GM19397 (cell line): ENCODE results near the gene COQ8A.

Source experiments
- ATAC-seq: cut with Tn5 transposase; IDR thresholded peaks from one replicate; pipeline ENCODE4 v1.9.1; 2021; ENCODE audit warnings: mild to moderate bottlenecking, moderate library complexity; ENCODE audit not compliant: unreplicated experiment

The COQ8A gene

DNA sequence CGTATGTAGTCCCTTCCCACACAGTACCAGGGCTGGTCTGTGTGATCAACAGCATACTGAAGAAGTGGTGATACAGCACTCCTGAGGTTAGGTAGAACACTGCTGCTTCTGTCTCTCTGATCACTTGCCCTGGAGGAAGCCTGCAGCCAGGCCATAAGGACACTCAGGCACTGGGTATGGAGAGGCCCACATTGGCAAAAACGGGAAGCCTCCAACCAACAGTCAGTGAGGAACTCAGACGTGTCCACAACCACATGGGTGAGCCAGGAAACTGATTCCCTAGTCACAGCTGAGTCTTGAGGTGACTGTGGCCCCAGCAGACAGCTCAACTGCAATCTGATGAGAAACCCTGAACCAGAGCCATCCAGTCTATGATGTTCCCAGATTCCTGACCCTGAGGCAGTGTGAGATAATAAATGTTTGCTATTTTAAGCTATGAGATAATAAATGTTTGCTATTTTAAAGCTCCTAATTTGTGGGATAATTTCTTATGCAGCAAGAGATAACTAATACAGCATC lies 62.5 kb downstream of the COQ8A start:
- ATAC-seq = no peak

DNA sequence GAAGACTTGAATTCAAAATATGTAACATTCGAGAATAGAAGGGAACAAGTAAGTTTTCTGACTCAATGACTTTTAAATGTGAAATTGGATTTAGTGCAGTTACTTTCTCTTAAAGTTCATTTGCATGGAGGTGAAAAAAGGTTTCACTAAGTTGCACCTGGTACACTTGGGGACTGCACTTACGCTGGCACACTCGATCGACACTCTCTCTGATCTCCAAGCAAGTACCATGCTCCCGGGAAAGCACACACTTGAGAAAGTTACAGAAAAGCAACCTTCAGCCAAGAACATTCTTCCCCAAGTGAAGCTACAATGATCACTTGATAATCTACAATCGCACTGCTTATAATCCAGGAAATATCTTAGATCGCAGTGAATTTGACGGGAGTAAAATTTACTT lies 63.1 kb downstream of the COQ8A start:
- ATAC-seq = no peak

DNA sequence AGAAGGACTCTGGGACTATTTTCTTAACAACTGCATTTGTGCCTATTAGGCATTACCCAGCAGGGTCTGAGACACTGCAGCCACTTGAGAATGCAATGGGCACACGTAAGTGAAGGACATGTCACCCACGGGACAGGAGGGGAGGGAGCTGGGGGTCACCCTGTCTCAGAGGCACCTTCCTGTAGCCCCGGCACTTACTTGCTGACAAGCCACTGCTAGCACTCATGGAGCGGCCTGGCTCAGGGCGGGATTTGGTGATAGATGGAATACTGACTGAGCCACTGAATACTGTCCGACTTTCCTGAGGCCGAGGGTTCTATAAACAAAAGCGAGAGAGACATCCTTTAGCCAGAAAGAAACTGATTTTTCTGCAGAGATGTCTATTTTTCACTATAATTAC lies 64.7 kb downstream of the COQ8A start:
- no peak for ATAC-seq

DNA sequence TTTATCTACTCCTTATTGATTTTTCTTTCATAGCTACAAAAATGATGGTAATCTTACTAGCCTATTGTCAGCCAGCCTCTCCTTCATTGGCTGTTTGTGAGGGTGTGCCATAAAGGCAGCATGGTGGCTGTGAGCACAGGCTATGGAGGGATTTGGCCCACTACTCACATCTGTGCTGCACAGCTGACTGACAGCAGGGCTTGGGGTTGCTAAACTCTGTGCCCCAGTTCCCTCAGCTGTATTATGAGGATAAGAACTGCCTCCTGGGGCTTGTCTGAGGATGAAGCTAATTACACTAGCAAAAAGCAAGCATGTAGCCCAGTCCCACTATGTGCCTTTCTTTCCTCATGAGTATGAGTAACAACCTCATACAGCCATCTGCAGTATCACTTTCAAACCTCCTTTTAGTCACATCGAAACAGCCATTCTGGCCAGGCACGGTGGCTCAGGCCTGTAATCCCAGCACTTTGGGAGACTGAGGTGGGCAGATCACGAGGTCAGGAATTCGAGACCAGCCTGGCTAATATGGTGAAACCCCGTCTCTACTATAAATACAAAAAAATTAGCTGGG lies 66.2 kb downstream of the COQ8A start:
- no peak for ATAC-seq

DNA sequence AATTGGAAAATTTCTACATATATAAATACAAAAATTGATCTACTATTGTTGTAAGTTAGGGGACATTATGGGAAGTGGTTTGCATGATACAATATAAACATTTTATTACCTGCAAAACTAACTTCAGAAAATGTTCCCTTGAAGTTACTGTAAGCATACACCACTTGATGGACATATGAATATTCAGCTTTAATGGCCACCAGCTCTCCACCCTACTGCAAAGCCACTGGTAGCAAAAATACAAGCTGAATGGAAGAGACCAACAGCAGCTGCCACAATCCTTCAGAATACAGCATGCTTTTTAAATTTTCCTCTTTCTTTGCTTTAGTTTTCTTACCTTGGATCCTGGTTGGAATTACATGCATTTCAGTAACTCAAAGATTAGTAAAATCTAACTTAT lies 69.8 kb downstream of the COQ8A start:
- no peak for ATAC-seq

DNA sequence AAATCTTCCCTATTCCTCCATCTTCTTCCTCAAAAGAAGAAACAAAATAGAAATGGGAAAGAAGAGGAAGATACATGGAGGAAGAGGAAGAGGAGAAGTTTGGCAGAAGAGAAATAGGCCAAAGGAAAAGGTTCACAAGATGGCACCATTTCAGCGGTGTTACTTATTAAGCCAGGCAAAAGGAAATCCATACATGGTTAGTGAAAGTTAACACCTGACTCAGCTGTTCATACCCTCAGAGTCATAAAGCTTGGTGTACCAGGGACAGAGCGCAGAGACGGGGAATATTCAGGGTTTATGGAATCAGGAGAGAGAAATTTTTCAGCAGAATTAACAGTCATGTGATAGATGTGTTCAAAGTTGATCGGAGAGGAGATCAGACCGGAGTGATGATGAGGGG lies 70.6 kb downstream of the COQ8A start:
- no peak for ATAC-seq

DNA sequence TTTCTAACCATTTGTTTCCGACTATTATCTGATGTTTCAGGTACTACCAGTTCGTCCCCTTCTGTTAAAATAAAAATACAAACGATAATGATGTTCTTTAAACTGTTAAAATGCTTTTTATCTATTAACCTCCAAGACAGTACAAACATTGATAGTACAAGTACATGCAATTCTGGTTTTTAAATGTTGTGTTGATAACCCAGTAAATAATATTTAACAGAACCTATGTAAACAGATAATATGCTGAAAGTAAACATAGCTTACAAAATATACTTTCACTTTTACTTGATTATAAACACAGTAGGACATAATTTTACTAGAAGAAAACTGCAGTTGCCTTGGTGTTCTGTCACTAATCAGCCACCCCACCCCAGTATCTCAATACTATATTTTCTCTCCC lies 76.9 kb downstream of the COQ8A start:
- no peak for ATAC-seq

DNA sequence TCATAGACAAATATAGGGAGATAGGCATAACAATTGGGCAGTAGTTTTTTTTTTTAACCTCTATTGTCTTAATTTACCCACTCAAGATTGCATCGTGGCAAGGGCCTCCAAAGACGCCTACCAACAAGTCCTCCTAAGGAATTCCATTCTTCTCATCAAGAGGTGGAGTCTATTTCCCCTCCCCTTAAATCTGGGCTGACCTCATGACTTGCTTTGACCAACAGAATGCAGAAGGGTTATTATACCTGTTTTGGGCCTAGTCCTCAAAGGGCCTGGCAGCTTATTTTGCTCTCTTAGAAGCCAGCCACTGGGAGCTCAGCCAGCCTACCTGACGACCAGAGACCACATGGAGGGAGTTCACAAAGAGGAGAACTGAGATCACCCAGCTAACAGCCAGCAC lies 92.3 kb downstream of the COQ8A start:
- ATAC-seq = no peak

DNA sequence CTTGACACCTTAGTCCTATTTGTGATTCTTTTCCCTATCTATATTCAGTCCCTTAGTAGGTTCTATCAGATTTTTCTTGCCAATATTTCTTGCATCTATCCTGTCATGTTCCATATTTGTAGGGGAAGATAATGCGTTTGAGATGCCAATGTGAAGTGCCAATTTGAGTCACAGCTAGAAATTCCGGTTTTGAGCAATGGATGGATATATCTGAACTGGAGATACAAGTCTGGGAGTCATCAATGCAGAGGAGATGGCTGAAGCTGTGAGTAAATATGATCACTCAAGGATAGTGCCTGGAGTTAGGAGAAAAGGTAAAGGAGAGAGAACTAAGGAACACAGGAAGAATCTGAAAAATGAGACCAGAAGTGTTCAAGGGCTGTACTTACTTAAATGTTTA lies 93.8 kb downstream of the COQ8A start:
- ATAC-seq = no peak

DNA sequence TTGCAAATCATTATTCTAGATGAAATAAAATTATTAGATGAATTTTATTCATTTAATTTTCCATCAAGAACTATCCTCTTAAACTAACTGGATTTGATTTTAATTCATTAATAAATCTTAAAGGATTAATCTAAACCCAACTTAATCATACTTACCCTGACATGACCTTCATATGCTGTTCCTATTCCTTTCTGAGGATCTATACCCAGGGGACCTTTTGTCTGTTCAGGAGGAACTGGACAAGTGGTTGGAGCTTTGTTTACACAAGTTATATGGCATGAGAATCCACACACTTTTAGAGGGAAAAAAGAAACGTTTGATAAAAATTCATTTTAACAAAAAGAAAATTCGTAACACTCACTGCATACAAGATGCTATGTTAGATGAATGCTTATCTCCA lies 95.2 kb downstream of the COQ8A start:
- no peak for ATAC-seq

DNA sequence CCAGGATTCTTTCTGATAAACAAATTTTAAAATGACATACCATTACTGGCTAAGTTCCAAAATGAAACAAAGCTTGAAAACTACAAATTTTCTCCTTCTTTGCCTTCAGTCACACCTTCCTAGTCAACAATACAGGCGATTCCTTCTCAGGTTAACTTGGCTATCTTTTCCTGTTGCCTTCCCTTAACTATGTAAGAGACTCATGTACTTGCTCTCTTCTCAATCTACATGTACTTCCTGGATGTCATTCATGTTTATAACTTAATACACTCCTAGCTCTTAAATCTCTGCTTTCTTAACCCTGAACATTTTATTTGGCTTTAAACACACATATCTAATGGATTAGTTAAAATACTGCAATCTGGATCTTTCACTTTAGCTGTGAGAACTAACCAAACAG lies 97.0 kb downstream of the COQ8A start:
- no peak for ATAC-seq
